ENCODE measurements around the gene PRKN. TPM values are rescaled to one million over a fixed set of nuclear protein-coding genes. Genes with fewer than 3 reads are reported as not detected.

The PRKN gene
- total and polyA plus RNA-seq, 2 donors (not counting 3 experiments of a cell fraction or from before 2014, with no cell fraction given) = 0.06 TPM; not detected in 1

DNA sequence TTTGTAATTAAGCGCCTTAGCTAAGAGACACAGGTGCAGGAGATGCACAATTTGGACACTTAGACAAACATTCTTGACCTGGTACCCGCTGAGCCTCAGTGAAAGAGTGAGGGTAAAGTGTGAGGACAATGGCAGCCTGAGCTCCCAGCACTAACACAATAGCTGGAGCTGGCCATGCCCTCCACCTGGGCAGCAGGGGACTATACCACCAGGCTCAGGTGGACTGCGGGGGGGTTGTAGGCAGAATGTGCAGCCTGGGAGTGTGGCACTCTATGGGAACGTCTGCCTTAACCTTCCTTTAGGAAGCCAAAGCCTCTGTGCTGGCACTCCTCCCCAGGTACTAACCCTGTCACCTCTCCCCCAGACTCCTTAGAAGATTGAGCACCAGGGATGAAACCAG is 23.6 kb downstream of the PRKN start:
- Histone ChIP-seq H4K20me1 (replicated peaks; ENCODE audit: control insufficient read depth, extremely low read depth, insufficient read depth, low read length) (no peaks in the 10 kb centered on the region), H3K9me1 (replicated peaks; ENCODE audit: control insufficient read depth, extremely low read depth, insufficient read depth, low read length) (no peaks in the 10 kb centered on the region), H3K4me3 (replicated peaks in 1 of 3; ENCODE audit: insufficient read depth in 1 of 3, low read depth in 1 of 3, low read length in 3 of 3) (no peak overlapping the region), H3K36me3 (ENCODE audit: control insufficient read depth in 2 of 2, extremely low read depth in 1 of 2, insufficient read depth in 2 of 2, low read length in 2 of 2) (no peaks in the 10 kb centered on the region), H3K79me2 (ENCODE audit: control insufficient read depth, insufficient read depth, low read length) (no peaks in the 10 kb centered on the region), H3K27ac (ENCODE audit: insufficient read depth, low read depth, low read length) (no peak overlapping the region), H3K4me1 (ENCODE audit: control insufficient read depth, extremely low read depth, insufficient read depth, low read length) (no peaks in the 10 kb centered on the region), H3K9me3 (replicated peaks; ENCODE audit: control insufficient read depth, insufficient read depth, low read length) (no peaks in the 10 kb centered on the region), H3K27me3 (ENCODE audit: control insufficient read depth in 2 of 2, insufficient read depth in 2 of 2, low read length in 2 of 2) (no peaks in the 10 kb centered on the region), H3K4me2 (ENCODE audit: insufficient read depth, low read length) (no peak overlapping the region), H2AFZ (ENCODE audit: low read depth, low read length) (no peak overlapping the region), H3K9ac (replicated peaks; ENCODE audit: extremely low read depth, insufficient read depth, low read length) (no peak overlapping the region)
- ChIA-PET POLR2A (no interaction called here), CTCF (no interaction called here)
- DNase-seq (ENCODE audit: low read depth, low spot score) = no peak
- intact Hi-C loops (cut with micrococcal nuclease) = no loop called here
- TF ChIP-seq POLR2A (IDR thresholded peaks at IDR 0.05; ENCODE audit: low read depth, low read length) (no peak), JUN (IDR thresholded peaks at IDR 0.05; ENCODE audit: borderline replicate concordance, insufficient read depth, insufficient read length, low read depth) (no peak), GATA2 (IDR thresholded peaks at IDR 0.05; ENCODE audit: insufficient read depth, insufficient read length, low read depth, low read length) (no peak), POLR2AphosphoS5 (IDR thresholded peaks at IDR 0.05; ENCODE audit: insufficient read depth, low read depth, low read length) (no peak), EZH2 (IDR thresholded peaks at IDR 0.05; ENCODE audit: borderline replicate concordance, low read depth, low read length, severe bottlenecking) (no peak), MYC (IDR thresholded peaks at IDR 0.05; ENCODE audit: low read depth, low read length) (no peak), FOS (IDR thresholded peaks at IDR 0.05; ENCODE audit: borderline replicate concordance, insufficient read depth, low read length) (no peak)
- TF ChIP-seq, protein P1, sequence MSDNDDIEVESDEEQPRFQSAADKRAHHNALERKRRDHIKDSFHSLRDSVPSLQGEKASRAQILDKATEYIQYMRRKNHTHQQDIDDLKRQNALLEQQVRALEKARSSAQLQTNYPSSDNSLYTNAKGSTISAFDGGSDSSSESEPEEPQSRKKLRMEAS (IDR thresholded peaks at IDR 0.05; ENCODE audit: insufficient read depth, insufficient read length) = no peak
- TF ChIP-seq, protein P2, sequence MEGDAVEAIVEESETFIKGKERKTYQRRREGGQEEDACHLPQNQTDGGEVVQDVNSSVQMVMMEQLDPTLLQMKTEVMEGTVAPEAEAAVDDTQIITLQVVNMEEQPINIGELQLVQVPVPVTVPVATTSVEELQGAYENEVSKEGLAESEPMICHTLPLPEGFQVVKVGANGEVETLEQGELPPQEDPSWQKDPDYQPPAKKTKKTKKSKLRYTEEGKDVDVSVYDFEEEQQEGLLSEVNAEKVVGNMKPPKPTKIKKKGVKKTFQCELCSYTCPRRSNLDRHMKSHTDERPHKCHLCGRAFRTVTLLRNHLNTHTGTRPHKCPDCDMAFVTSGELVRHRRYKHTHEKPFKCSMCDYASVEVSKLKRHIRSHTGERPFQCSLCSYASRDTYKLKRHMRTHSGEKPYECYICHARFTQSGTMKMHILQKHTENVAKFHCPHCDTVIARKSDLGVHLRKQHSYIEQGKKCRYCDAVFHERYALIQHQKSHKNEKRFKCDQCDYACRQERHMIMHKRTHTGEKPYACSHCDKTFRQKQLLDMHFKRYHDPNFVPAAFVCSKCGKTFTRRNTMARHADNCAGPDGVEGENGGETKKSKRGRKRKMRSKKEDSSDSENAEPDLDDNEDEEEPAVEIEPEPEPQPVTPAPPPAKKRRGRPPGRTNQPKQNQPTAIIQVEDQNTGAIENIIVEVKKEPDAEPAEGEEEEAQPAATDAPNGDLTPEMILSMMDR (IDR thresholded peaks at IDR 0.05; ENCODE audit: extremely low read depth in 1 of 2, insufficient read depth in 1 of 2, low read depth in 1 of 2, low read length in 2 of 2) = no peak
- no TSS peak for BruUV-seq (replicated peaks)
- FAIRE-seq = no peak
- dilution Hi-C loops (cut with MboI; ENCODE audit: extremely low pct_ligation_motif_present, low sequenced_read_pairs) = no loop called here

Measured in endothelial cell of umbilical vein (primary cell).